Fibroblast of the aortic adventitia (primary cell): Measurements from ENCODE around the gene ST6GALNAC1. TPM values are rescaled to one million over a fixed set of nuclear protein-coding genes. Genes with fewer than 3 reads are reported as not detected.

Experiments
- DNase-seq: peaks from one replicate; pipeline ENCODE4 v3.0.0-alpha.2; 2010; ENCODE audit warnings: low read depth
- H3K4me3 ChIP-seq: 2 replicates; pipeline ENCODE4 v1.5.1; 2011; ENCODE audit warnings: low read depth, mild to moderate bottlenecking, control low read depth, low read length, moderate library complexity
- total RNA-seq: library from RNA; depleted of rRNA; stranded (reverse); fragments of >200 nt; gene quantifications from 2 replicates; pipeline ENCODE4 v1.2.3, GENCODE V29; 2012; ENCODE audit warnings: low replicate concordance
- TF ChIP-seq, protein P1 (sequence below): IDR thresholded peaks from 2 replicates; pipeline ENCODE4 v1.5.1; 2011; ENCODE audit warnings: mild to moderate bottlenecking, low read length, control low read depth, inconsistent platforms; ENCODE audit not compliant: insufficient read depth

The ST6GALNAC1 gene
- total RNA-seq, 1 donor = not detected

GRCh38 chr17:76598004-76598439, 45.5 kb downstream of the ST6GALNAC1 start:
- TF ChIP-seq, protein P1, sequence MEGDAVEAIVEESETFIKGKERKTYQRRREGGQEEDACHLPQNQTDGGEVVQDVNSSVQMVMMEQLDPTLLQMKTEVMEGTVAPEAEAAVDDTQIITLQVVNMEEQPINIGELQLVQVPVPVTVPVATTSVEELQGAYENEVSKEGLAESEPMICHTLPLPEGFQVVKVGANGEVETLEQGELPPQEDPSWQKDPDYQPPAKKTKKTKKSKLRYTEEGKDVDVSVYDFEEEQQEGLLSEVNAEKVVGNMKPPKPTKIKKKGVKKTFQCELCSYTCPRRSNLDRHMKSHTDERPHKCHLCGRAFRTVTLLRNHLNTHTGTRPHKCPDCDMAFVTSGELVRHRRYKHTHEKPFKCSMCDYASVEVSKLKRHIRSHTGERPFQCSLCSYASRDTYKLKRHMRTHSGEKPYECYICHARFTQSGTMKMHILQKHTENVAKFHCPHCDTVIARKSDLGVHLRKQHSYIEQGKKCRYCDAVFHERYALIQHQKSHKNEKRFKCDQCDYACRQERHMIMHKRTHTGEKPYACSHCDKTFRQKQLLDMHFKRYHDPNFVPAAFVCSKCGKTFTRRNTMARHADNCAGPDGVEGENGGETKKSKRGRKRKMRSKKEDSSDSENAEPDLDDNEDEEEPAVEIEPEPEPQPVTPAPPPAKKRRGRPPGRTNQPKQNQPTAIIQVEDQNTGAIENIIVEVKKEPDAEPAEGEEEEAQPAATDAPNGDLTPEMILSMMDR = no peak
- no peak overlapping the region for H3K4me3 ChIP-seq
- no peak for DNase-seq

DNA sequence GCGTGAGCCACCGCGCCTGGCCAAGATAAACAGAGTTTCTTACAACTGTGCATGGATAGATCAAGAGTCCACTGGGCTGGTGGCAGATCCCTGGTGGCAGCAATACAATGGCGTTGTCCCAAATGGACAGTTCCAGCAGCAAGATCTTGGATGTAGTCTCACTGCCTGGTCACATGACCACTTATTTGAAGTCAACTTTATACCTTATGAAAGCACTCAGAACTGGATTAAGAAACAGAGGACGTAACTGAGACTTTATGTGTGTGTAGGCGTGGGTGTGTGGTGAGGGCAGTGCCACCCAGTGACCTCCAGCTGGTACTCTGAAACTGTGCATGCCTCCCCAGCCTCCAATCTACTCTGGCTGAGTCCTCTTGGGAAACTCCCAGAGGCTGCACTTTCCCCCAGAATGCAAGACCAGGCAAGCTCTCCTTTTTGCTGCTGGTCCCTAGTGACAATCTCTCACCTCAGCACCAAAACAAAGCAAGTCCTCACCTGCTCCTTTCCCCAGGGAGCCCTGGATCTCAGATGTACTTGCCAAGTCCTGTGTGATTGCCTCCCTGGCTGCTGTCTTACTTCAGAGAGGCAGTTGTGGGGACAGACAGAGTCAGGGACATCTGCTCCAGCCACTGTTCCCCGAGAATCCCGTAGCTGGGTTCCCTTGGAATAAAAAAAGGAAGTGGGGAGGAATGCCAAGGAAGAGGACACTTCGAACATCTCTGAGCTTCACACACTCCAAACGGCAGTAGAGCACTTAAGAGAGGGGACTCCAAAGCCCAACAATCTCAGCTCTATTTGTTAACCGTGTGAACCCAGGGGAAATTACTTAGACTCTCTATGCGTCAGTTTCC, 46.2 kb downstream of the ST6GALNAC1 start:
- DNase-seq = no peak

GRCh38 chr17:76594690-76595089, 48.9 kb downstream of the ST6GALNAC1 start:
- TF ChIP-seq, protein P1 = no peak
- no peak for DNase-seq
- H3K4me3 ChIP-seq = no peak overlapping the region

More for the DNA sequence above, 46.2 kb downstream of the ST6GALNAC1 start:
- H3K4me3 ChIP-seq = no peak overlapping the region
- TF ChIP-seq, protein P1 = no peak

DNA sequence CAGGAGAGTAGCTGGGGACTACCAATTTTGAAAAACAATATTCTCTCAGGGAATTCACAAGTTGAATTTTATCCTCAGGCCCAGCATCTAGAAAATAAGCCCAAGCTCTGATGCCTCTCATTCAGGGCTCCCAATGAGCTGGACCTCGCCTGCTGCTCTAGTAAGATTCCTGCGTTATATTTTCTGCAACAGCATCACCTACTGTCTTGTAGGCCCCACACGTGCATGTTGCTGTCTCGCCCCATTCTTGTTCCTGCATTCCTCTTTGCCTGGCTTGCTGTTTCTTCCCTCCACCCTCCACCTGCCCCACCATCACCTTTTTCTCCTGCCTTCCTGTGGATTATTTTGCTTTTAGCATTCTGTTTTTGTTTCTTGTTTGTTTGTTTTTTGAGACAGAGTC, 49.6 kb downstream of the ST6GALNAC1 start:
- TF ChIP-seq, protein P1 = no peak
- no peak for DNase-seq
- H3K4me3 ChIP-seq = no peak overlapping the region

DNA sequence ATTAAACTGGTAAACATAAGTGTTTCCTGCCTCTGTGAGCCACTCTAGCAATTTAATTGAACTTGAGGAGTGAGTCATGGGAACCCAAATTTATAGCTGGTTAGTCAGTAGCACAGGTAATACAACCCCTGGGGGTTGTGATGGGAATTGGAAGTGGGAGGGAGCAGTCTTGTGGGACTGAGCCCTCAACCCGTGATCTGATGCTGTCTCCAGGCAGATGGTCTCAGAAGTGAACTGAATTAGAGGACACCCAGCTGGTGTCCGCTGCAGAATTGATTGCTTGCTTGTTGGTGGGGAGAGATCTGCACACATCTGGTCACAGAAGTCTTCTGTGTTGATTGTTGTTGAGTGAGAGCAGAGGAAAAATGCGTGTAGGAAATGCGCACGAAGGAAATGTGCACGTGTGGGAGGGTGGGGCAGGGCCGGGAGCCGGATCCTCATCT, 50.2 kb downstream of the ST6GALNAC1 start:
- DNase-seq = no peak
- TF ChIP-seq, protein P1 = no peak
- no peak overlapping the region for H3K4me3 ChIP-seq

- no peak overlapping the region for H3K4me3 ChIP-seq
- TF ChIP-seq, protein P1 = no peak
- no peak for DNase-seq
Observed at GRCh38 chr17:76588182-76588581, 55.4 kb downstream of the ST6GALNAC1 start.
